ENCODE data around the gene SMG5.

Gene SMG5

GRCh38 chr1:156283521-156283920, 896 bp upstream of the SMG5 start:
- Histone ChIP-seq H2AFZ (ENCODE audit: low read depth, low read length, severe bottlenecking) (peak overlapping the region; percentile 72), H3K9me3 (ENCODE audit: insufficient read depth, low read length) (no peaks in the 10 kb centered on the region), H3K9ac (ENCODE audit: low read length) (peak overlapping the region; percentile 90), H3K27me3 (ENCODE audit: low read length) (no peaks in the 10 kb centered on the region), H4K20me1 (ENCODE audit: low read depth, low read length) (no peaks in the 10 kb centered on the region), H3F3A (ENCODE audit: insufficient read depth) (0 out of 2 replicates have a peak, but pooled peaks cover 4% of the 10 kb centered on the region), H3K79me2 (ENCODE audit: insufficient read depth, low read length) (peaks cover 38% of the 10 kb centered on the region), H3K27ac (ENCODE audit: low read depth, low read length) (peak overlapping the region; percentile 52), H3K4me3 (ENCODE audit: insufficient read depth, low read length, poor library complexity, severe bottlenecking) (peak overlapping the region; percentile 99), H3K9me2 (replicated peaks; ENCODE audit: insufficient read depth, low read length) (no peaks in the 10 kb centered on the region), H3K36me3 (ENCODE audit: low read length) (0 out of 2 replicates have a peak, but pooled peaks cover 3% of the 10 kb centered on the region), H3K4me2 (ENCODE audit: low read depth, low read length, poor library complexity, severe bottlenecking) (peak overlapping the region; percentile 88)
- TF ChIP-seq CTCF (IDR thresholded peaks at IDR 0.05; ENCODE audit: insufficient read depth, low read length, poor library complexity, severe bottlenecking) (no peak), EZH2phosphoT487 (conservative IDR thresholded peaks at IDR 0.05; ENCODE audit: low read length) (no peak)

GRCh38 chr1:156281693-156282478, 739 bp downstream of the SMG5 start:
- Histone ChIP-seq H3K36me3 (ENCODE audit: low read length) (0 out of 2 replicates have a peak, but pooled peaks cover 8% of the 10 kb centered on the region), H3K27ac (ENCODE audit: low read depth, low read length) (peak overlapping the region; percentile 66), H4K20me1 (ENCODE audit: low read depth, low read length) (no peaks in the 10 kb centered on the region)

GRCh38 chr1:156281281-156281680, 1.3 kb downstream of the SMG5 start:
- H3K9me2 ChIP-seq (replicated peaks; ENCODE audit: insufficient read depth, low read length): no peaks in the 10 kb centered on the region
- peak overlapping the region; percentile 66 for H3K27ac ChIP-seq (ENCODE audit: low read depth, low read length)
- 0 out of 2 replicates have a peak, but pooled peaks cover 4% of the 10 kb centered on the region for H3F3A ChIP-seq (ENCODE audit: insufficient read depth)
- H3K4me3 ChIP-seq (ENCODE audit: insufficient read depth, low read length, poor library complexity, severe bottlenecking): peak overlapping the region; percentile 99
- H3K27me3 ChIP-seq (ENCODE audit: low read length): no peaks in the 10 kb centered on the region
- peak overlapping the region; percentile 70 for H3K4me2 ChIP-seq (ENCODE audit: low read depth, low read length, poor library complexity, severe bottlenecking)
- H3K79me2 ChIP-seq (ENCODE audit: insufficient read depth, low read length): peaks cover 43% of the 10 kb centered on the region
- H2AFZ ChIP-seq (ENCODE audit: low read depth, low read length, severe bottlenecking): no peak overlapping the region
- 0 out of 2 replicates have a peak, but pooled peaks cover 8% of the 10 kb centered on the region for H3K36me3 ChIP-seq (ENCODE audit: low read length)
- H3K9me3 ChIP-seq (ENCODE audit: insufficient read depth, low read length): no peaks in the 10 kb centered on the region
- H4K20me1 ChIP-seq (ENCODE audit: low read depth, low read length): no peaks in the 10 kb centered on the region
- peak overlapping the region; percentile 90 for H3K9ac ChIP-seq (ENCODE audit: low read length)
- no peak for TF ChIP-seq EZH2phosphoT487 (conservative IDR thresholded peaks at IDR 0.05; ENCODE audit: low read length)
- no peak for TF ChIP-seq CTCF (IDR thresholded peaks at IDR 0.05; ENCODE audit: insufficient read depth, low read length, poor library complexity, severe bottlenecking)

More at GRCh38 chr1:156281693-156282478, 739 bp downstream of the SMG5 start:
- no peaks in the 10 kb centered on the region for H3K9me2 ChIP-seq (replicated peaks; ENCODE audit: insufficient read depth, low read length)
- TF ChIP-seq EZH2phosphoT487 (conservative IDR thresholded peaks at IDR 0.05; ENCODE audit: low read length): no peak
- no peak for TF ChIP-seq CTCF (IDR thresholded peaks at IDR 0.05; ENCODE audit: insufficient read depth, low read length, poor library complexity, severe bottlenecking)
- peaks cover 43% of the 10 kb centered on the region for H3K79me2 ChIP-seq (ENCODE audit: insufficient read depth, low read length)
- H3K4me3 ChIP-seq (ENCODE audit: insufficient read depth, low read length, poor library complexity, severe bottlenecking): peak overlapping the region; percentile 99
- H3K27me3 ChIP-seq (ENCODE audit: low read length): no peaks in the 10 kb centered on the region
- peak overlapping the region; percentile 70 for H3K4me2 ChIP-seq (ENCODE audit: low read depth, low read length, poor library complexity, severe bottlenecking)
- H3K9me3 ChIP-seq (ENCODE audit: insufficient read depth, low read length): no peaks in the 10 kb centered on the region
- H2AFZ ChIP-seq (ENCODE audit: low read depth, low read length, severe bottlenecking): no peak overlapping the region
- H3K9ac ChIP-seq (ENCODE audit: low read length): peak overlapping the region; percentile 90
- H3F3A ChIP-seq (ENCODE audit: insufficient read depth): 0 out of 2 replicates have a peak, but pooled peaks cover 4% of the 10 kb centered on the region

All from SU-DHL-6 (cell line).